Activated CD8-positive, alpha-beta T cell treated with anti-CD3 and anti-CD28 coated beads, Interleukin-2, amount 10 ng/mL, durations not matched to agents 7 days and 5 days (primary cell): ENCODE data around the gene BAZ2A. TPM values are rescaled to one million over a fixed set of nuclear protein-coding genes. Genes with fewer than 3 reads are reported as not detected.

ENCODE experiments used
- ATAC-seq: fragments of 150-1000 bp; cut with Tn5 transposase; one replicate; pipeline ENCODE4 v1.10.0; 2021; ENCODE audit warnings: moderate library complexity
- CTCF ChIA-PET: fragments of 350-600 bp; sonication (Branson Sonifier 250); formaldehyde crosslinking; loops from one replicate; lab custom pipeline; 2021; ENCODE audit warnings: antibody characterized with exemption; lab: Charles Lee
- POLR2A ChIA-PET: fragments of 350-600 bp; sonication (Branson Sonifier 250); formaldehyde crosslinking; loops from one replicate; lab custom pipeline; 2021; ENCODE audit warnings: antibody characterized with exemption; lab: Charles Lee
- DNase-seq: peaks from one replicate; pipeline ENCODE4 v3.0.0-alpha.2; 2020
- H3K27ac Mint-ChIP-seq: one replicate; pipeline ENCODE4 v1.8.0; 2021; ENCODE audit warnings: mild to moderate bottlenecking, mixed read lengths
- H3K27me3 Mint-ChIP-seq: one replicate; pipeline ENCODE4 v1.8.0; 2021; ENCODE audit warnings: low read depth, mixed read lengths
- H3K36me3 Mint-ChIP-seq: one replicate; pipeline ENCODE4 v1.8.0; 2021; ENCODE audit warnings: low read depth, mixed read lengths
- H3K4me1 Mint-ChIP-seq: one replicate; pipeline ENCODE4 v1.8.0; 2021; ENCODE audit warnings: low read depth, mixed read lengths
- H3K4me3 Mint-ChIP-seq: one replicate; pipeline ENCODE4 v1.8.0; 2021; ENCODE audit warnings: mild to moderate bottlenecking, mixed read lengths
- H3K9me3 Mint-ChIP-seq: one replicate; pipeline ENCODE4 v1.8.0; 2022; ENCODE audit warnings: mixed read lengths; ENCODE audit not compliant: insufficient read depth
- total RNA-seq, 2 experiments: library from RNA; stranded (reverse); gene quantifications; one replicate each; pipeline ENCODE4 v1.2.3, GENCODE V29; 2021

The BAZ2A gene
- total RNA-seq, 2 experiments from 2014 or later: 92.2 to 96.0 TPM

DNA sequence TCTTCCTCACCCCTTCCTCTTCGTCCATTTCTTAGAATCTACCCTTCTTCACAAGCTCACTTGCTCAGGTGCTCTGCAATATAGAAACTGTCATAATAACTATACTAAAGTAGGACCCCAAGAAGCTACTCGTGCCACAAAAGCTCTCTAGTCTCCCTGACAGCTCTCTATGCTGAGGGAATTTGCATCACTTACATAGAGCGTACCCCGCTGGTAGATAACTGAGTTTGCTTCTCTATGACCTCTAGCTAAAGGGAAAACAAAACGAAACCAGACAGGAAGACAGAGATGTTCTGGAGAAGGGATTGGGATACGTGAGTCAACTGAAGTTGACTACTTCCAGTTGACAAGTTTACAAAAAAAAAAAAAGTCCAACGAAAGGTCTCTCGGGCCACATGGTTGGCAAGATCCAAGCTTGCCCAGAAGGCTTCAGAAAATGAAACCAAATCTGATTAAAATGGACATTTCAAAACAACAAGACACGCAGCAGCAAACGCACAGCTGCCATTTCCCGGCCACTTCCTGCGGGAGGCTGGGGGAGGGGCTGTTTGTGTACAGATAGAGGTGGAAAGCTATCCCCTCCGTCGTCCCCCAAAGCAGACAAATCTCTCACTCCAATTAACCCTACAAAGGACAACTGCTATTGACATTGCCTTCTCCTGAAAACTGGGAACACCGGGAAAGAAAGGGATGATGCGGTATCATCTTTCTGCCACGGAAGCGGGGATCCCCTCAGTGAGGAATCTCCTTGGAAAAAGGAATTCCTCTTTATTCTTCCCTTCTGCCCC is 1.3 kb downstream of the BAZ2A start:
- CTCF ChIA-PET: interaction anchor here (0.8 to 3.2 kb wide), 19 partner anchors 7 to 483 kb away, joined by 3 to 38 read pairs (median 4); partner anchors contain the start of genes ATP5F1B, PTGES3, RBMS2 and STAT6
- peaks cover 68% of the 10 kb centered on the region for H3K4me1 Mint-ChIP-seq

DNA sequence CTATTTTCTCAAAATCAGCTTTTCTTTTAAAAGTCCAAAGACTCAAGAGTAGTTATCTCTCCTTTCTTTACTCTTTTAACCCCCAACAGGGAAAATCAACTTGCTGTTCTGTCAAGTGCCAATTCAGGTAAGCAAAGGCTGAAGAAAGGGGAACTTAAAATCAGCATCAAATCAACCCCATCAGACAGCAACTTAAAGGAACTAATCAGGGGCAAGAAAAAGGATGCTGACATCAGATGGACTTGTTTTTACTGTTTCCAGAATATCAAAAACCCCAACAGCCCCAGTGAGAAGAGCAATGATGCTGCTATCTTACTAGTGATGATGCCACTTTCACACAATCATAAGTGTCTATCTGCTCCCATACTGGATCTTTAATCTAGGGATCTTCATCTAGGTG is 3.4 kb downstream of the BAZ2A start:
- ATAC-seq (no peak), DNase-seq (no peak)
- Mint-ChIP-seq H3K36me3 (peaks cover 49% of the 10 kb centered on the region), H3K27ac (peak overlapping the region; percentile 13), H3K4me3 (no peak overlapping the region), H3K4me1 (peaks cover 53% of the 10 kb centered on the region), H3K9me3 (no peaks in the 10 kb centered on the region), H3K27me3 (no peaks in the 10 kb centered on the region)
- ChIA-PET CTCF (interaction anchor here (0.8 to 3.2 kb wide), 2 partner anchors 10 to 13 kb away, joined by 3 to 38 read pairs; no protein-coding TSS in a partner anchor), POLR2A (no interaction called here)

More for the DNA sequence above, 1.3 kb downstream of the BAZ2A start:
- Mint-ChIP-seq H3K9me3 (no peaks in the 10 kb centered on the region), H3K27ac (peak overlapping the region; percentile 83), H3K36me3 (peaks cover 39% of the 10 kb centered on the region), H3K4me3 (peak overlapping the region; percentile 84), H3K27me3 (no peaks in the 10 kb centered on the region)
- ATAC-seq (no peak), DNase-seq (peak; percentile 79)
- POLR2A ChIA-PET: interaction anchor here (0.6 to 3.3 kb wide), 17 partner anchors 8 to 477 kb away, joined by 3 to 27 read pairs (median 6); partner anchors contain the start of genes ATP5F1B, MYL6, NACA and PTGES3

DNA sequence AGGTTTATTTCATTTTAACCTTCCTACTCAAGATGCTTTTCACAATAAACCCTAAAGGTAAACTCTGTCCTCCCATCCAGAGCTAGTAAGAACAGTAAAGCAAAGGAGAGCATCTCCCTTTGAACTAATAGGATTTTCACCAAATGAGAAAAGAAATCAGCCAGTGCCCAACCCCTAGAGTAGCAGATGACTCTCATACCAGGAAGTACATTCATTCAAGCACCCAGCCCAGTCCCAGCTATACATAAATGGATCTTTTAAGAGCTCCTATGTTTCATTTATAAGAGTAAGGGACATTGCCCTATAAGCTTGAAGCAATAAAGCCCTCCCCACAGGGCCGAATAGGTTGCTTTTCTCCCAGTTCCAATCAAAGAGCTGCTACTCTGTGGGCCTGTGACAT is 7.6 kb downstream of the BAZ2A start:
- H3K9me3 Mint-ChIP-seq: no peaks in the 10 kb centered on the region
- no peak overlapping the region for H3K27ac Mint-ChIP-seq
- H3K36me3 Mint-ChIP-seq: peaks cover 51% of the 10 kb centered on the region
- peaks cover 36% of the 10 kb centered on the region for H3K4me1 Mint-ChIP-seq
- no peak for ATAC-seq
- no peaks in the 10 kb centered on the region for H3K27me3 Mint-ChIP-seq
- ChIA-PET CTCF (interaction anchor here (1.2 to 7.1 kb wide), 4 partner anchors 8 to 28 kb away, joined by 3 to 47 read pairs (median 4); no protein-coding TSS in a partner anchor), POLR2A (interaction anchor here (0.6 to 2.0 kb wide), 2 partner anchors 11 to 405 kb away, joined by 3 to 5 read pairs; no protein-coding TSS in a partner anchor)
- DNase-seq: no peak
- H3K4me3 Mint-ChIP-seq: no peak overlapping the region

DNA sequence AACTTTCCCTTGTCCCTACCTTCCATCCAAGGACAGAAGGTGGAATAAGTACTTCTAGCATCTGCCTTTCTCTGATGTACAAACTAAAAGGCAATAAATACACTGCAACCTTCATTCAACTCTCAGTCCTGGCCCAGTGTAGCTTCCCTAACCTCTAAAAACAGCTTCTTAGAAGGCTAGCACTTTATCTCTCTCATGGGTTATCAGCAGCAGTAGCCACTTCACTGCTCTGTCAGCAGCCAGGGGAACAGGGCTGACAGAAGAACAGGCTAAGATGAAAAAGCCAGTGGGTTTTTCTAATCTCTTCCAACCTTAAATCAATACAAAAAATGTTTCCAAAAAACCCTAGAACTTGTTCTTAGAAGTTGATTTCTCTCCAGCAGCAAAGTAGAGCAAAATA is 13.2 kb downstream of the BAZ2A start:
- ATAC-seq (no peak), DNase-seq (no peak)
- H3K4me1 Mint-ChIP-seq: peaks cover 6% of the 10 kb centered on the region
- ChIA-PET POLR2A (interaction anchor here (1.2 kb wide), 1 partner anchor 20 kb away, joined by 3 read pairs; no protein-coding TSS in a partner anchor), CTCF (interaction anchor here (1.1 to 1.7 kb wide), 4 partner anchors 8 to 26 kb away, joined by 3 to 5 read pairs (median 4); no protein-coding TSS in a partner anchor)
- H3K27me3 Mint-ChIP-seq: no peaks in the 10 kb centered on the region
- H3K36me3 Mint-ChIP-seq: peaks cover 64% of the 10 kb centered on the region
- no peaks in the 10 kb centered on the region for H3K9me3 Mint-ChIP-seq
- H3K27ac Mint-ChIP-seq: peak overlapping the region; percentile 6
- no peak overlapping the region for H3K4me3 Mint-ChIP-seq

DNA sequence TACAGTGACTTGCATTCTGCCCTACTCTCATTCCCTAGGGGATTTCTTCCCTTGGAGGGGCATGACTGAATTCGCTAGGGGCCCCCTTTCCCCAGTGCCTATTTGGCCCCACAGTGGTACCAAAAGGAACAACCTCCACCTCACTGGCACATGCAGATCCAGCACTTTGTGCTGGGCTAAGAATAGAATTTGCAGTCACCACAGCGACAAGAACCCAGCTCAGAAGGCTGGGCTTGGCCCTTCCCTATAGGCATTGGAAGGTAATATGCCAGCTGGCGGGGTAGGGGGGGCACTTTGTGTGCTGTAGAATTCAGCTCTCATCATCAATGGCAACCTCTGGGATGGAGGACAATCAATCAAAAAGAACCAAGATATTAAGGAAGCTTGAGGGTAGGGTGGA is 13.9 kb downstream of the BAZ2A start:
- DNase-seq (no peak), ATAC-seq (no peak)
- POLR2A ChIA-PET: interaction anchor here (0.8 to 1.2 kb wide), 2 partner anchors 8 to 20 kb away, joined by 3 read pairs; no protein-coding TSS in a partner anchor
- CTCF ChIA-PET: interaction anchor here (1.1 to 1.7 kb wide), 3 partner anchors 8 to 25 kb away, joined by 3 to 5 read pairs (median 3); no protein-coding TSS in a partner anchor
- H3K4me1 Mint-ChIP-seq: peaks cover 6% of the 10 kb centered on the region
- peak overlapping the region; percentile 6 for H3K27ac Mint-ChIP-seq
- peaks cover 70% of the 10 kb centered on the region for H3K36me3 Mint-ChIP-seq
- H3K27me3 Mint-ChIP-seq: no peaks in the 10 kb centered on the region
- no peak overlapping the region for H3K4me3 Mint-ChIP-seq
- no peaks in the 10 kb centered on the region for H3K9me3 Mint-ChIP-seq

DNA sequence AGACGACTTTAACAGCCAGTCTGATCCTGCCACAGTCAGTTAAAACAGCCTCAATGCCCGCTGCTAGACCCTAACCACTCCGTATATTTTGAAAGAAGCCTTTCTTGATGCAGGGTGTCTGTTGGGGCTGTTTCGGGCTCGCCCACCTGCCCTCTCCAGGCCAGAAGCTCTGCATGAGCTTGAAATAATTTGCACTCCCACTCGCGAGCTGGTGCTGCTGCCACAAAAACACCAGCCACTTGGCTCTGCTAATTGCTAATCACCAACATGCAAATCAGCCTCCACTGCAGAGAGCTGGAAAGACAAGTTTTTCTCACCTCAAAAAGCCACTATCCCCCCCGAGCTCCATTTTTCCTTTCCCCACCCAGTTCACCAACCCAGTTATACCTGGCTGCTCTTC is 15.5 kb downstream of the BAZ2A start:
- Mint-ChIP-seq H3K36me3 (peaks cover 73% of the 10 kb centered on the region), H3K27me3 (no peaks in the 10 kb centered on the region), H3K4me3 (no peak overlapping the region), H3K27ac (no peak overlapping the region), H3K4me1 (no peaks in the 10 kb centered on the region), H3K9me3 (no peaks in the 10 kb centered on the region)
- DNase-seq (no peak), ATAC-seq (no peak)
- ChIA-PET CTCF (interaction anchor here (1.5 to 1.7 kb wide), 2 partner anchors 12 to 22 kb away, joined by 4 to 6 read pairs; no protein-coding TSS in a partner anchor), POLR2A (interaction anchor here (1.1 kb wide), 1 partner anchor 14 kb away, joined by 3 read pairs; no protein-coding TSS in a partner anchor)

DNA sequence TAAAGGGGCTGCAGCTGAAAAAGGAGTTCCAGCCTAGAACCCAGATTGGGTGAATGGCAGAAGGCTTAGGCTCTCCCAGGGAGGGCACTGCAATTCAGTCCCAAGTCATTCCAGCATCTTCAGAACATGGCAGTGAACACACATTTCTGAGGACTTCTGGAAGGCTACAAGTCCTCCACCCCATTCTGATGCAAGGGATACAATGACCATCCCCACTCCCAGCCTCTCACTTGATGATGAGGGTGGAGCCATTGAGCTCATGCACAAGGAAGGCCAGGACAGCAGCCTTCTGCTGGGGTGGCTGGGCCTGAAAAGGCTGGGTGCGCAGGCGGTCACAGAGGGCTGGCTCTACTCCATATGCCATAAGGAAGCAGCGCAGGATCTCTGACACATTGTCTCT is 25.8 kb downstream of the BAZ2A start:
- DNase-seq (no peak), ATAC-seq (peak; percentile 11)
- Mint-ChIP-seq H3K27ac (peak overlapping the region; percentile 19), H3K27me3 (no peaks in the 10 kb centered on the region), H3K9me3 (no peaks in the 10 kb centered on the region), H3K4me3 (no peak overlapping the region), H3K4me1 (no peaks in the 10 kb centered on the region), H3K36me3 (peaks cover 68% of the 10 kb centered on the region)
- POLR2A ChIA-PET: no interaction called here
- CTCF ChIA-PET: no interaction called here

DNA sequence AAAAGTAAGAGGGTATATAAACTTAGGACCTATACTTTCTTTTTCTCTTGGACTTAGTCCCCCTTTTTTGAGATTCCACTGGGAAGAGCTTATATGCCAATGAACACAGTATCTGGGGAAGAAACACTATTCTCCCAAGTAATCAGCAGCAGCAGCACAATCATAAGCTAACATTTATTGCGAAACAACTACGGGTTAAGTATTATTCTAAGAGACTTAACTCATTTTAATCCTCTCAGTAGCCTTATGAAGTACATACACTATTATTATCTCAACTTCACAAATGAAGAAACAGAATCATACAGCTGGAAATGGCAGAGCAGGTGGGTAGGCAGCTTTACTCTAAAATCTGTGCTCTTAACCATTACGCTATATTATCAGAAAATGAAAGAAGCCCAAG is 27.9 kb downstream of the BAZ2A start:
- Mint-ChIP-seq H3K36me3 (peaks cover 83% of the 10 kb centered on the region), H3K4me1 (no peaks in the 10 kb centered on the region), H3K27me3 (no peaks in the 10 kb centered on the region), H3K27ac (no peak overlapping the region), H3K4me3 (no peak overlapping the region), H3K9me3 (no peaks in the 10 kb centered on the region)
- CTCF ChIA-PET: interaction anchor here (0.6 to 2.2 kb wide), 12 partner anchors 9 to 88 kb away, joined by 3 to 13 read pairs (median 4); no protein-coding TSS in a partner anchor
- DNase-seq: no peak
- no peak for ATAC-seq
- POLR2A ChIA-PET: interaction anchor here (0.6 to 1.9 kb wide), 3 partner anchors 8 to 89 kb away, joined by 3 to 6 read pairs (median 3); no protein-coding TSS in a partner anchor

DNA sequence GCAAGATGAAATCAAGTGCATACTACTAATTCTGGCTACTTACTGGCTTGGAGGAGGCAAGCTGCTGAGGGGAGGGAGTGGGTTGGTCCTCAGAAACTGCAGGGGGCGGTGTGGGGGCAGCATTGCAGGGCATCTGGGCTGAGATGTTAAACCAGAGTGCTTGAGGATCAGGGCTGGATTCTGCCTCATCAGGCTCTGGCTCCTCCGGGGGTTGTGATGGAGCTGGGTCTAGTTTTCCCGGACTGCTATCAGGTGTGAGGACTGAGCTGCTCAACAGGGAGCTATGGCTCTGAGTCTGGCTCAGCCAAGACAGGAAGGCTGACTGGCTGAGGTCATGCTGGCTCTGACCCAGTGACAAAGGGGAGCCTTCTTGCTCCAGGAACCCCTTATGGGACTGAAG is 28.6 kb downstream of the BAZ2A start:
- no peaks in the 10 kb centered on the region for H3K4me1 Mint-ChIP-seq
- no peaks in the 10 kb centered on the region for H3K9me3 Mint-ChIP-seq

DNA sequence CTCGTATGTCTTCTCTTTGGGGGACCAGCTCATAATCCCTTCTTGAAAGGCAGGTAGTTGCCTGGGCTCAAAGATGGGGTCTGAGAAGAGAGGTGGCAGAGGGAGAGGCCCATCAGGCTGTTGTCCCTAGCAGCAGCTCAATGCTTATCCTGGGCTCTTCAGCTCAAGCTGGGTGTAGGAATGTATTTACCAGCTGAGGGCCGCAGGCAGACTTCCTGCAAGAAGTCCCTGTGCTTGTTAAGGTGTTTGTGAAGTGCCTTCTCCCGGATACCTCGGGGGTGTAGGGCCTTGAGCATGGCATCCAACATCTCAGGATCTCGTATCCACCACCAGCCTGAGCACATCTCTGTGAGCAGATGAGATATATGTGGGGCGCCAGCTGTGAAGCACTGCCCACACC is 29.4 kb downstream of the BAZ2A start:
- Mint-ChIP-seq H3K27ac (no peak overlapping the region), H3K4me1 (peaks cover 2% of the 10 kb centered on the region), H3K27me3 (no peaks in the 10 kb centered on the region), H3K9me3 (no peaks in the 10 kb centered on the region), H3K4me3 (no peak overlapping the region), H3K36me3 (peaks cover 75% of the 10 kb centered on the region)
- POLR2A ChIA-PET: no interaction called here
- DNase-seq (no peak), ATAC-seq (no peak)
- CTCF ChIA-PET: interaction anchor here (0.8 to 2.2 kb wide), 5 partner anchors 27 to 87 kb away, joined by 3 to 13 read pairs (median 6); no protein-coding TSS in a partner anchor

More for the DNA sequence above, 28.6 kb downstream of the BAZ2A start:
- no peak for ATAC-seq
- Mint-ChIP-seq H3K27ac (no peak overlapping the region), H3K36me3 (peaks cover 82% of the 10 kb centered on the region), H3K4me3 (no peak overlapping the region), H3K27me3 (no peaks in the 10 kb centered on the region)
- ChIA-PET CTCF (interaction anchor here (0.9 to 2.2 kb wide), 10 partner anchors 8 to 88 kb away, joined by 3 to 13 read pairs (median 4); no protein-coding TSS in a partner anchor), POLR2A (interaction anchor here (1.9 kb wide), 1 partner anchor 35 kb away, joined by 6 read pairs; no protein-coding TSS in a partner anchor)
- peak; percentile 50 for DNase-seq

DNA sequence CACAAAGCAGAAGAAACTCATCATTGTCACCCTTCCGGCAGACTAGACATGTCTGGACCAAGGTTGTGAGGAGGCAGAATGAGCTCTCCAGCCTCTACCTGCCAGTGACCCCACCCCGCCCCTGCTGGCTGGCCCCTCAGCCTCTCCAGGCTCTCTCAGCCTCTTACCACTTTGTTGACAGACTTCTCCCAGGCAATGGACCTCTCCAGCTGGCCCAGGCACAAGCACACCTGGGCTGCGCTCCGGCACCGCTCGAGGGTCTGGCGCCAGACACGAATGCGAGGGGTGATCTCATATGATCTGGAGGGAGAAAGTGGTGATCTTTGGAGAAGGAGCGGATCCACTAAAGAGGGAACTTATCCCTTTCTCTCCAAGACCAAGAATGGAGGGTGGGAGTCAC is 30.3 kb downstream of the BAZ2A start:
- ChIA-PET CTCF (no interaction called here), POLR2A (no interaction called here)
- H3K27me3 Mint-ChIP-seq: no peaks in the 10 kb centered on the region
- H3K9me3 Mint-ChIP-seq: no peaks in the 10 kb centered on the region
- DNase-seq: no peak
- peaks cover 70% of the 10 kb centered on the region for H3K36me3 Mint-ChIP-seq
- no peak overlapping the region for H3K27ac Mint-ChIP-seq
- ATAC-seq: no peak
- no peak overlapping the region for H3K4me3 Mint-ChIP-seq
- H3K4me1 Mint-ChIP-seq: peaks cover 2% of the 10 kb centered on the region
